IPS DF 6.9 (cell line): ENCODE data around the gene STK35.

Experiments
- DNase-seq: peaks from one replicate; pipeline ENCODE4 v3.0.0-alpha.2; 2013; ENCODE audit warnings: low read depth, low spot score
- H3K27ac ChIP-seq: one replicate; pipeline ENCODE4 v1.5.1; 2013; ENCODE audit warnings: low read length, control low read depth
- H3K27me3 ChIP-seq: 2 replicates; pipeline ENCODE4 v1.6.1; 2013; ENCODE audit warnings: mild to moderate bottlenecking, low read length; ENCODE audit not compliant: control insufficient read depth, insufficient read depth
- H3K36me3 ChIP-seq: 2 replicates; pipeline ENCODE4 v1.6.1; 2013; ENCODE audit warnings: low read length; ENCODE audit not compliant: control insufficient read depth, insufficient read depth
- H3K4me1 ChIP-seq: 2 replicates; pipeline ENCODE4 v1.6.1; 2013; ENCODE audit warnings: low read length; ENCODE audit not compliant: control insufficient read depth, insufficient read depth
- H3K4me3 ChIP-seq: 2 replicates; pipeline ENCODE4 v1.5.1; 2013; ENCODE audit warnings: mild to moderate bottlenecking, low read length
- H3K9me3 ChIP-seq: 2 replicates; pipeline ENCODE4 v1.6.1; 2013; ENCODE audit warnings: low read length, inconsistent platforms; ENCODE audit not compliant: control insufficient read depth, insufficient read depth
- WGBS: extraction: QIAGEN DNeasy Blood & Tissue Kit; methylation state at CpG from one replicate; pipeline ENCODE4 v1.1.7; 2013; ENCODE audit warnings: mixed read lengths, missing lambda C conversion rate; ENCODE audit not compliant: insufficient read length, insufficient coverage; 5-methylcytosine and 5-hydroxymethylcytosine counted together

The STK35 gene

DNA sequence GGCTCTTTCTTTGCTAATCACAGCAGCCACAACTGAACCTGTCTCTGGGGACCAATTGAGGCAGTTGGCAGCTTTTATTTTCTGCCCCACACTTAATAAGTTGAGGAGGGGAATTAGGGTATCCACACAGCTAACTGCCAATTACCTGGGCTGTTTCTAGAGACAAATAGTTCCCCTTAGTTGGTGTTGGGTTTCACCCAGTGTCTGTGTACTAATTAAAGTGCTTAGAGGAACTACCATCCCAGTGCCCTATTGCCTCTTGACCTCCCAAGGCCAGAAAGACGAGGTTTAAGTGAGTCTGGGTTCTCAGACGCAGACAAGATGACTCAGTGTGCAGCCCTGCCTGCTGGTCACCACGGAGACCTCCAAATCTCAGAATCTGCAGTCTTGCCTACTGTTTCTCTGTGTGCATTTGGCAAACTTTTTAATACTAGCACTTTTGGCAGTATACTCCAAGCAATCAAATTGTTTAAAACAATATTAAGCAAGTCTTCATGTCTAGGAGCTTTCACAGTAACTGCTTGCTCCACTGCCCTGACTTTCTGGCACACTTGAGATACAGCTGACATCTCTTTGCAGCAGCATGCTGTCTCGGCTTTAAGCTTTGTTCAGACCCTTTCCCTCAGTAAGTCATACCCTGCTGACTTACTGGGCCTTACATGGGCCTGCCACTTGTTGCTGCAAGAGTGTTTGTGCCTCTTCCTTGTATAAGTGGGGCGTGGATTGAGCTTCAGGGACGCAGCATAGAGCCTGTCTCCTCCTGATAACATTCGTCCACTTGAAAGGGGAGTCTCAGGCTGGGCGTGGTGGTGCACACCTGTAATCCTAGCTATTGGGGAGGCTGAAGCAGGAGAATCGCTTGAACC lies 31.9 kb downstream of the STK35 start:
- Histone ChIP-seq H3K4me3 (no peak overlapping the region), H3K9me3 (no peaks in the 10 kb centered on the region), H3K4me1 (peaks cover 2% of the 10 kb centered on the region), H3K27me3 (no peaks in the 10 kb centered on the region), H3K36me3 (no peaks in the 10 kb centered on the region), H3K27ac (no peak overlapping the region)
- WGBS, result no CpG with 5 or more reads among the region's 9 CpGs
- DNase-seq, result no peak

DNA sequence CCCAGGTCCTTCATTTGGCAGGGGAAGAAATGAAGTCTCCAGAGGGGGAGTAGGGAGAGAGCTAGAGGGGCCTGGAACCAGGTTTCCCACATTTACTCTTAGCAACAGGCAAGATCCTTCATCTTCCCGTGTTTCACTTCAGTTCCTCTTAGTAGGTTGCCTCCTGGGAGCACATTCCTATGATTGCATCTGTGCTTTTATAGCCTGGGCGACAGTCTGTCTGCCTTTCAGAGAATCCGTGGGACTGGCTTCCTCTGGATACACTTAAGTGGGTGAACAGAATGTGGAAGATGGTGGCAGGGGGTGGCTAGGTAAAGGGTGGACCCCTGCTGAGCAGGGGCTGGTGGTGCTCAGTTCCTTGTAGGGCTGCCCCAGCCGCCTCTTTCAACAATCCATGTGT lies 33.4 kb downstream of the STK35 start:
- H3K27ac ChIP-seq, result no peak overlapping the region
- no CpG with 5 or more reads among the region's 4 CpGs for whole genome bisulfite sequencing
- no peaks in the 10 kb centered on the region for H3K9me3 ChIP-seq
- DNase-seq, result no peak
- no peak overlapping the region for H3K4me3 ChIP-seq
- H3K27me3 ChIP-seq, result no peaks in the 10 kb centered on the region
- peaks cover 2% of the 10 kb centered on the region for H3K4me1 ChIP-seq
- H3K36me3 ChIP-seq, result no peaks in the 10 kb centered on the region

DNA sequence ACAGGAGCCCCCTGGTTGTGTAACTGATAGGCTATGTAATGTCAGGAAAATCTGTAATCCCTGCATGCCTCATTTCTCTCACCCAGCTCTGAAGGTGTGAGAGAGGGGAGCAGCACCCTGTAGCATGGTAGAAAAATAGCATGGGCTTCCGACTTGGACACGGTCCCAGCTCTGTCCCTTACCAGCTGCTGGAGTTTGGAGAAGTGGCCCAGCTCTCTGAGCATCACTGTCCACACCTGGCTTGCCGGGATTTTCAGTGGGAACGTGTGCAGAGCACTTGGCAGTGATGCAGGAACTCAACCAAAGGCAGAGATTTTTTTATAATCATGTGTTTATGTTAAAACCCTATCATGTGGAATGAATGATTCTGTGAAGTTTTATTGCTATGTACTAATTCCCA lies 34.6 kb downstream of the STK35 start:
- Histone ChIP-seq H3K9me3 (no peaks in the 10 kb centered on the region), H3K27ac (no peak overlapping the region), H3K4me3 (no peak overlapping the region), H3K36me3 (no peaks in the 10 kb centered on the region), H3K4me1 (no peaks in the 10 kb centered on the region; the same call in 1 of the 2 replicates), H3K27me3 (no peaks in the 10 kb centered on the region)
- no peak for DNase-seq
- WGBS, result no CpG with 5 or more reads among the region's 4 CpGs

- Histone ChIP-seq H3K27ac (no peak overlapping the region), H3K4me3 (no peak overlapping the region), H3K36me3 (no peaks in the 10 kb centered on the region), H3K9me3 (no peaks in the 10 kb centered on the region), H3K4me1 (no peaks in the 10 kb centered on the region; the same call in 1 of the 2 replicates), H3K27me3 (no peaks in the 10 kb centered on the region)
- DNase-seq, result no peak
- no CpG with 5 or more reads among the region's 11 CpGs for WGBS
These were observed 36.0 kb downstream of the STK35 start for GRCh38 chr20:2137552-2138201.

GRCh38 chr20:2138396-2138795 lies 36.8 kb downstream of the STK35 start:
- Histone ChIP-seq H3K27ac (no peak overlapping the region), H3K4me1 (no peaks in the 10 kb centered on the region; the same call in 1 of the 2 replicates), H3K36me3 (no peaks in the 10 kb centered on the region), H3K4me3 (no peak overlapping the region), H3K27me3 (no peaks in the 10 kb centered on the region), H3K9me3 (no peaks in the 10 kb centered on the region)
- WGBS, result no CpG with 5 or more reads among the region's 2 CpGs
- DNase-seq, result no peak

DNA sequence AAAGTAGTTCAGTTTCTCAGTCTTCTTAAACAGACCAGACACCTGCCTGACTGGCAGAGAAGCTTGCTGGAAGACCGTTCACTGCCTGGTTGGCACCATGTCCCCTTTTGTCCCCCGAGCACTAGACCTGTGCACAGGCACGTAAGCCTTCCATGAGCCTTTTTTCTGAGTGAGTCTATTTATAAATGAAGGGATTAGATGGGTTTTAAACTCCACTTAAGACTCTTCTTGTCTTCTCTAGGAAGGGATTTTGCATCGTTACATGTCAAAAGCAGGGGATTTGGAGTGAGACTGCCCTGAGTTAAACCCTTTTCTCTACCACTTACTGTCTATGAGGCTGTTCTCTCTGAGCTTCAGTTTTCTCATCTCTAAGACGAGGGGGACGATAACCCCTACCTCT lies 37.6 kb downstream of the STK35 start:
- WGBS, result no CpG with 5 or more reads among the region's 6 CpGs
- no peaks in the 10 kb centered on the region for H3K27me3 ChIP-seq
- no peaks in the 10 kb centered on the region for H3K9me3 ChIP-seq
- no peak for DNase-seq
- H3K4me3 ChIP-seq, result no peak overlapping the region
- H3K36me3 ChIP-seq, result peaks cover 1% of the 10 kb centered on the region; the same call in 1 of the 2 replicates
- H3K27ac ChIP-seq, result no peak overlapping the region
- no peaks in the 10 kb centered on the region for H3K4me1 ChIP-seq

DNA sequence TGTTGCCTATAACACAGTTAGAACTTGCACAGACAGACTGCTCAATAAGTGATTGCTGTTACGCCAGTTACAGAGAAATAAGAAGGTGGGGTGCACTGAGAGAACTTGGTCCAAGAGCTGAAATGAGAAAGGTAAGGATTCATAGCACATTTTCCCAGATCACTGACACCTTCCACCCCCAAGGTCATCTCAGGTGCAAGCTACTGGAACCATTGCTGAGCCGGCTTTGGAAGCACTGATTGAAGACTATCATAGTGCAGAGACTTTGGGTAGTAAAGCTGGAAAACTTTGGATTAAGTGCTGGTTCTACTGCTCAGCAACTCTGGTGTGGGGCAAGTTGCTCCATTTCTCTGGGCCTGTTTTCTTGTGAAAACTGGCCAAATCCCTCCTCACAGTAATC lies 38.1 kb downstream of the STK35 start:
- WGBS, result no CpG with 5 or more reads among the region's 2 CpGs
- Histone ChIP-seq H3K27ac (no peak overlapping the region), H3K4me3 (no peak overlapping the region), H3K36me3 (peaks cover 4% of the 10 kb centered on the region; the same call in 1 of the 2 replicates), H3K4me1 (no peaks in the 10 kb centered on the region; the same call in 1 of the 2 replicates), H3K9me3 (no peaks in the 10 kb centered on the region), H3K27me3 (no peaks in the 10 kb centered on the region)
- DNase-seq, result no peak

DNA sequence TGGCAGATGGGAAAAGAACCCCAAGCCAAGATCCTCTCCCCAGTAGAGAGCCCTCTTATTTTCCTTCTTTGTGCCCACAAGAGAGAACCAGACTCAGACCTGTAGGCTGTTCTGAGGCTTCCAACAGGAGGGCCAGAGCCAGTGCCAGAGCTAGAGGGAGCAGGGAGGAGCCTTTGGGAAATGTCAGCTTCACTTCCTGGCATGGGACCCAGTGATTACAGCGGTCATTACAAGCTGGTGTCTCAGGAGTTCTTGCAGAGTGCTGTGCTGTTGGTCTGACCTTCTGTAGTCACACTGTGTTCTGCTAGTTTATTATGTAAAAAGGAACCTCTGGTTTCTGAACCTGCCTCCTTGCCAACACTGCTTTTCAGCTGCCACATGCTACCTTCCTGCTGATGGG lies 38.9 kb downstream of the STK35 start:
- Histone ChIP-seq H3K36me3 (peaks cover 4% of the 10 kb centered on the region; the same call in 1 of the 2 replicates), H3K4me1 (no peaks in the 10 kb centered on the region; the same call in 1 of the 2 replicates), H3K9me3 (no peaks in the 10 kb centered on the region), H3K27me3 (no peaks in the 10 kb centered on the region), H3K4me3 (no peak overlapping the region), H3K27ac (no peak overlapping the region)
- no peak for DNase-seq
- no CpG with 5 or more reads among the region's 1 CpG for WGBS

DNA sequence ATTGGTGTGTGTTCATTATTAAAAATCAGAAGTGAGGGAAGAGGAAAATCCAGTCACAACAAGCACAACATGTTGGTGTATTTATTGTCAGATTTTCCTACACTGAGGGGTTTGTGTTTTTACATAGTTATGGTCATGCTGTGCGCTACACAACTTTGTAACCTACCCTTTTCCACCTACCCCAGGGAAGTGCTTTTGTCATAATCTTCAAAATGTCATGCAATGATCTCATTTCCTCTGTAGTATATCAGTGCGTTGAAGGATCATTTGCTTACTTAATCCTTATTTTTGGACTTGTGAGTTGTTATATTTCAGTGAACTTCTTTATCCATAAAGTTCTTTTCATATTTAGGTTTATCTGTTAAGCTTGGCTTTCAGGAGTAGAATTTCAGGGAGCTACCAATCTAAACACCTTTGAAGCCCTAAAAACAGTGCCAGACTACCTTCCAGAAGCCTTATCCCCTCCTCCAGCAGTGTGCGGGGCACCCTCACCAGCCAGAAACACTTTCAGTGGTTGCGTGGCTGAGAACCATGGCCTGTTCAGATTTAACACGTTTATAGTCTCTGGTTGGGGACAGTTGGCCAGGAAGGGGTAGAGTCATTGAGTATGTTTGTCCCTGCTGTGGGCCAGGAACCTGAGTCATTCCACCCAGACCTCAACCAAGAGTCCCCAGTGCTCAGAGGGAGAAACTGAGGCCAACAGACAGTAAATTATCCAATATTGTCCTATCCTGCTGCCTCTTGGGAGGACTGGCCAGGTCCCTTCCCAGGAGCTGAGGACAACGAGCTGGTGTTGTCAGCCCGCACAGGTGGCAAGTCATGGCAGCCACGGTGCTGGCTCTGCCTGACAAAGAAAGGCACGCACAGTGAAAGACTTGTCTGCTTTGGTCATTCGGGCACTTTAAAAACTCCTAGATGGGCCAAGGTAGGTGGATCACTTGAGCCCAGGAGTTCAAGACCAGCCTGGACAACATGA lies 40.3 kb downstream of the STK35 start:
- no peaks in the 10 kb centered on the region for H3K9me3 ChIP-seq
- no peak overlapping the region for H3K27ac ChIP-seq
- WGBS, result no CpG with 5 or more reads among the region's 10 CpGs
- H3K4me1 ChIP-seq, result no peaks in the 10 kb centered on the region; the same call in 1 of the 2 replicates
- no peak overlapping the region for H3K4me3 ChIP-seq
- H3K36me3 ChIP-seq, result peaks cover 4% of the 10 kb centered on the region; the same call in 1 of the 2 replicates
- no peak for DNase-seq
- no peaks in the 10 kb centered on the region for H3K27me3 ChIP-seq

GRCh38 chr20:2142649-2143048 lies 41.0 kb downstream of the STK35 start:
- H3K4me1 ChIP-seq, result no peaks in the 10 kb centered on the region; the same call in 1 of the 2 replicates
- peaks cover 4% of the 10 kb centered on the region; the same call in 1 of the 2 replicates for H3K36me3 ChIP-seq
- no peak overlapping the region for H3K27ac ChIP-seq
- no CpG with 5 or more reads among the region's 6 CpGs for WGBS
- no peak overlapping the region for H3K4me3 ChIP-seq
- no peaks in the 10 kb centered on the region for H3K9me3 ChIP-seq
- no peaks in the 10 kb centered on the region for H3K27me3 ChIP-seq
- DNase-seq, result no peak
